GM23338 (cell line): Measurements from ENCODE around the gene ARID1B. TPM values are rescaled to one million over a fixed set of nuclear protein-coding genes. Genes with fewer than 3 reads are reported as not detected.
A peak's percentile ranks its signal among the peaks of the same experiment; 100 is the strongest.

Experiments used
- ATAC-seq: fragments of 200-7000 bp; cut with Tn5 transposase; 3 replicates; pipeline ENCODE4 v1.9.1; 2020
- DNase-seq: peaks from one replicate; pipeline ENCODE4 v3.0.0-alpha.2; 2015; ENCODE audit warnings: low spot score
- H2AFZ ChIP-seq: fragments of 200-600 bp; sonication (generic); 2 replicates; pipeline ENCODE4 v1.8.0; 2016; ENCODE audit warnings: antibody characterized with exemption, mild to moderate bottlenecking, moderate library complexity
- H3F3A ChIP-seq: fragments of 200-600 bp; sonication (generic); replicated peaks from 2 replicates; pipeline ENCODE4 v1.8.0; 2017; ENCODE audit warnings: antibody characterized with exemption, mixed run types, low read depth
- H3K27ac ChIP-seq: fragments of 200-600 bp; sonication (generic); 2 replicates; pipeline ENCODE4 v1.6.1; 2016; ENCODE audit warnings: low read depth
- H3K27me3 ChIP-seq: fragments of 200-600 bp; sonication (generic); 2 replicates; pipeline ENCODE4 v1.8.0; 2016; ENCODE audit warnings: mild to moderate bottlenecking, mixed run types, moderate library complexity; ENCODE audit not compliant: insufficient read depth
- H3K36me3 ChIP-seq: fragments of 200-600 bp; sonication (generic); 2 replicates; pipeline ENCODE4 v1.8.0; 2016; ENCODE audit warnings: mild to moderate bottlenecking; ENCODE audit not compliant: insufficient read depth
- H3K4me1 ChIP-seq: fragments of 200-600 bp; sonication (generic); 2 replicates; pipeline ENCODE4 v1.8.0; 2016; ENCODE audit warnings: mild to moderate bottlenecking, moderate library complexity; ENCODE audit not compliant: insufficient read depth
- H3K4me2 ChIP-seq: fragments of 200-600 bp; sonication (generic); 2 replicates; pipeline ENCODE4 v1.7.1; 2017; ENCODE audit warnings: mixed run types
- H3K4me3 ChIP-seq: fragments of 200-600 bp; sonication (generic); 2 replicates; pipeline ENCODE4 v1.6.1; 2016; ENCODE audit warnings: mixed run types
- H3K79me2 ChIP-seq: fragments of 200-600 bp; sonication (generic); replicated peaks from 2 replicates; pipeline ENCODE4 v1.8.0; 2017; ENCODE audit warnings: mild to moderate bottlenecking; ENCODE audit not compliant: insufficient read depth
- H3K9me2 ChIP-seq: fragments of 200-600 bp; sonication (generic); 2 replicates; pipeline ENCODE4 v1.8.0; 2017; ENCODE audit not compliant: insufficient read depth
- H4K20me1 ChIP-seq: fragments of 200-600 bp; sonication (generic); replicated peaks from 2 replicates; pipeline ENCODE4 v1.8.0; 2017; ENCODE audit warnings: mild to moderate bottlenecking; ENCODE audit not compliant: insufficient read depth
- H3K27ac Mint-ChIP-seq: 2 replicates; pipeline ENCODE4 v1.8.0; 2020; ENCODE audit warnings: inconsistent platforms, mild to moderate bottlenecking, moderate library complexity, mixed read lengths
- H3K27me3 Mint-ChIP-seq: 3 replicates; pipeline ENCODE4 v1.8.0; 2022; ENCODE audit warnings: low read depth, mild to moderate bottlenecking, moderate library complexity, mixed read lengths, inconsistent platforms; ENCODE audit not compliant: insufficient read depth, poor library complexity
- H3K36me3 Mint-ChIP-seq: 3 replicates; pipeline ENCODE4 v1.8.0; 2021; ENCODE audit warnings: low read depth, mild to moderate bottlenecking, inconsistent platforms, moderate library complexity, mixed read lengths
- H3K4me1 Mint-ChIP-seq: 3 replicates; pipeline ENCODE4 v1.8.0; 2020; ENCODE audit warnings: mild to moderate bottlenecking, inconsistent platforms, mixed read lengths
- H3K4me3 Mint-ChIP-seq: 3 replicates; pipeline ENCODE4 v1.8.0; 2021; ENCODE audit warnings: moderate library complexity, mild to moderate bottlenecking, inconsistent platforms, mixed read lengths
- H3K9me3 Mint-ChIP-seq: 3 replicates; pipeline ENCODE4 v1.8.0; 2020; ENCODE audit warnings: moderate library complexity, mild to moderate bottlenecking, inconsistent platforms, mixed read lengths
- CREB1 ChIP-seq: fragments of 250-450 bp; sonication (Bioruptor Pico); IDR thresholded peaks from 2 replicates; pipeline ENCODE4 v1.5.0; 2020; ENCODE audit warnings: low read depth, mild to moderate bottlenecking, moderate library complexity
- CTCF ChIP-seq, 2 experiments: fragments of 200-600 bp in 1 of 2; sonication (generic) in 1 of 2; conservative IDR thresholded peaks; 2 replicates each; pipeline versions ENCODE4 v1.5.1 to v1.6.1; 2016 to 2017; ENCODE audit warnings: antibody characterized with exemption in 2 of 2, low read depth in 2 of 2, mild to moderate bottlenecking in 2 of 2, moderate library complexity in 1 of 2
- JUNB ChIP-seq: IDR thresholded peaks from one replicate; pipeline ENCODE4 v1.6.1; 2016; ENCODE audit warnings: antibody characterized with exemption; ENCODE audit not compliant: unreplicated experiment
- NANOG ChIP-seq: IDR thresholded peaks from 2 replicates; pipeline ENCODE4 v1.6.1; 2016; ENCODE audit warnings: antibody characterized with exemption, borderline replicate concordance
- POLR2AphosphoS5 ChIP-seq: IDR thresholded peaks from 2 replicates; pipeline ENCODE4 v1.6.1; 2016; ENCODE audit warnings: antibody characterized with exemption, low read depth
- REST ChIP-seq: IDR thresholded peaks from one replicate; pipeline ENCODE4 v1.6.1; 2018; ENCODE audit warnings: antibody characterized with exemption; ENCODE audit not compliant: unreplicated experiment
- STAT1 ChIP-seq: IDR thresholded peaks from one replicate; pipeline ENCODE4 v1.6.1; 2016; ENCODE audit warnings: antibody characterized with exemption; ENCODE audit not compliant: unreplicated experiment
- ZNF114 ChIP-seq: fragments of 250-450 bp; sonication (Bioruptor Pico); IDR thresholded peaks from 2 replicates; pipeline ENCODE4 v1.5.0; 2020; ENCODE audit warnings: mild to moderate bottlenecking, moderate library complexity
- ZNF331 ChIP-seq: fragments of 250-450 bp; sonication (Bioruptor Pico); IDR thresholded peaks from 2 replicates; pipeline ENCODE4 v1.5.0; 2020; ENCODE audit warnings: low read depth, mild to moderate bottlenecking, moderate library complexity
- ZNF462 ChIP-seq: fragments of 250-450 bp; sonication (Bioruptor Pico); IDR thresholded peaks from 2 replicates; pipeline ENCODE4 v1.5.0; 2020; ENCODE audit warnings: mild to moderate bottlenecking, moderate library complexity
- polyA plus RNA-seq: library from polyadenylated mRNA; unstranded; fragments of >200 nt; fragmentation: Nextera tagmentation; extraction: Ambion mirVana; gene quantifications from 2 replicates; pipeline ENCODE4 v1.2.1, GENCODE V29; 2016
- total RNA-seq: library from RNA; depleted of rRNA; stranded (reverse); fragments of >200 nt; shearing (Covaris generic); gene quantifications from 2 replicates; pipeline ENCODE4 v1.2.3, GENCODE V29; 2014

Gene ARID1B
- total and polyA plus RNA-seq, 2 experiments from 2014 or later: 59.3 to 72.2 TPM

- no peak overlapping the region for H3K4me3 Mint-ChIP-seq
- H3K27me3 ChIP-seq: no peaks in the 10 kb centered on the region
- H4K20me1 ChIP-seq: peaks cover 14% of the 10 kb centered on the region
- H3K4me1 ChIP-seq: peaks cover 84% of the 10 kb centered on the region
- H3K36me3 ChIP-seq: no peaks in the 10 kb centered on the region
- peak; percentile 45 for ATAC-seq
- H3K79me2 ChIP-seq: peaks cover 100% of the 10 kb centered on the region
- no peak for TF ChIP-seq ZNF331 (CRISPR knock-in tag)
- no peak for TF ChIP-seq JUNB
- no peak for TF ChIP-seq NANOG
- TF ChIP-seq REST: no peak
- no peak for DNase-seq
- no peak overlapping the region for H3K27ac ChIP-seq
- no peak overlapping the region for H3K4me2 ChIP-seq
- no peaks in the 10 kb centered on the region for H3F3A ChIP-seq
- H3K27ac Mint-ChIP-seq: peak overlapping the region; percentile 18; the same call in 1 of the 2 replicates
- no peaks in the 10 kb centered on the region for H3K9me3 Mint-ChIP-seq
- H3K4me3 ChIP-seq: no peak overlapping the region
- no peaks in the 10 kb centered on the region for H3K9me2 ChIP-seq
- H2AFZ ChIP-seq: no peak overlapping the region
- peaks cover 4% of the 10 kb centered on the region for H3K27me3 Mint-ChIP-seq
- H3K36me3 Mint-ChIP-seq: no peaks in the 10 kb centered on the region
- peaks cover 85% of the 10 kb centered on the region for H3K4me1 Mint-ChIP-seq
Measured at GRCh38 chr6:156886409-156886808, 109.2 kb downstream of the ARID1B start.

GRCh38 chr6:156887623-156888269 lies 110.6 kb downstream of the ARID1B start:
- Histone ChIP-seq H3K4me3 (no peak overlapping the region), H3K4me2 (peak overlapping the region; percentile 41; the same call in 1 of the 2 replicates), H3K36me3 (no peaks in the 10 kb centered on the region), H3K9me2 (no peaks in the 10 kb centered on the region), H4K20me1 (peaks cover 4% of the 10 kb centered on the region; the same call in 1 of the 2 replicates), H3F3A (no peaks in the 10 kb centered on the region), H3K27me3 (no peaks in the 10 kb centered on the region), H2AFZ (no peak overlapping the region), H3K27ac (no peak overlapping the region), H3K4me1 (peaks cover 71% of the 10 kb centered on the region), H3K79me2 (peaks cover 100% of the 10 kb centered on the region)
- peaks cover 74% of the 10 kb centered on the region for H3K4me1 Mint-ChIP-seq
- peak overlapping the region; percentile 81; the same call in 1 of the 2 replicates for H3K27ac Mint-ChIP-seq
- H3K4me3 Mint-ChIP-seq: peak overlapping the region; percentile 18; the same call in 2 of the 3 replicates
- no peak for ATAC-seq
- DNase-seq: no peak
- peaks cover 2% of the 10 kb centered on the region for H3K27me3 Mint-ChIP-seq
- H3K9me3 Mint-ChIP-seq: no peaks in the 10 kb centered on the region
- no peaks in the 10 kb centered on the region for H3K36me3 Mint-ChIP-seq
- no peak for TF ChIP-seq CREB1 (CRISPR knock-in tag)
- no peak for TF ChIP-seq STAT1
- no peak for TF ChIP-seq NANOG
- no peak for TF ChIP-seq ZNF331 (CRISPR knock-in tag)
- no peak for TF ChIP-seq POLR2AphosphoS5
- no peak for TF ChIP-seq CTCF (conservative IDR thresholded peaks at IDR 0.05; ENCODE audit: low read depth in 2 of 2)
- no peak for TF ChIP-seq ZNF114 (CRISPR knock-in tag)
- TF ChIP-seq ZNF462 (CRISPR knock-in tag): no peak
